Brain microvascular endothelial cell (primary cell): ENCODE measurements around the gene CHAC1.

Source experiments
- DNase-seq: peaks from one replicate; pipeline ENCODE4 v3.0.0-alpha.2; 2020
- H3K27ac ChIP-seq: fragments of 250-450 bp; sonication (Bioruptor Pico); 2 replicates; pipeline ENCODE4 v1.5.1; 2020; ENCODE audit warnings: mild to moderate bottlenecking, moderate library complexity
- H3K27me3 ChIP-seq: fragments of 250-450 bp; sonication (Bioruptor Pico); replicated peaks from 2 replicates; pipeline ENCODE4 v1.5.1; 2020; ENCODE audit warnings: mild to moderate bottlenecking
- H3K36me3 ChIP-seq: fragments of 250-450 bp; sonication (Bioruptor Pico); replicated peaks from 2 replicates; pipeline ENCODE4 v1.5.1; 2020; ENCODE audit warnings: mild to moderate bottlenecking
- H3K4me3 ChIP-seq: 2 replicates; pipeline ENCODE4 v1.5.1; 2011; ENCODE audit warnings: low read depth, mild to moderate bottlenecking, control low read depth, low read length, moderate library complexity
- in situ Hi-C: cut with HindIII; loops from 2 replicates; pipeline ENCODE4 v1.10.0; 2017; ENCODE audit warnings: low sequenced_read_pairs, low pct_ligation_motif_present
- TF ChIP-seq, protein P1 (sequence below): IDR thresholded peaks from 2 replicates; pipeline ENCODE4 v1.5.1; 2011; ENCODE audit warnings: low read depth, mild to moderate bottlenecking, moderate library complexity, low read length, control low read depth, inconsistent platforms; ENCODE audit errors: missing control alignments

Gene CHAC1

DNA sequence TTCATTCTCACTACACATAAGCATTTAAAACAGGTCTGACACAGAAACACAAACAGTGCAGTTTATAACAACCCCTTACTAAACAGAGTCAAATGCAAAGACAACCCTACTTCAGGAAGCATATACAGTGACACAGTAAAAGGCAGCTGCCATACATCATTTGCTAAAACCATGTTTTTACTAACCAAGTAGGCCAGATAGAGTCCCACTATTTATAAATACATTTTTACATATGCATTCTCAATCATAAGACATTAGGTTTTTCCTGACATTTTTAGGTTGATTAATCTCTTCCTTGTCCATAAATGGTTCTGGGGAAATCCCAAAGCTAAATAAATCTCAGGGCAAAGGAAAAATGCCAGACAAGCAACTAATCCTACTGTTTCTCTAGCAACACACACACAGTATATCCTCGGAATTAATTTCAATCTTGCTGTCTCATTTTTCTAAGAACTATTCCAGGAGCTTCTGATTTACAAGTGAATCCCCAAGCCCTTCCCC is 39.0 kb downstream of the CHAC1 start:
- Histone ChIP-seq H3K27me3 (no peaks in the 10 kb centered on the region), H3K4me3 (no peak overlapping the region), H3K36me3 (peaks cover 40% of the 10 kb centered on the region), H3K27ac (no peak overlapping the region)
- TF ChIP-seq, protein P1, sequence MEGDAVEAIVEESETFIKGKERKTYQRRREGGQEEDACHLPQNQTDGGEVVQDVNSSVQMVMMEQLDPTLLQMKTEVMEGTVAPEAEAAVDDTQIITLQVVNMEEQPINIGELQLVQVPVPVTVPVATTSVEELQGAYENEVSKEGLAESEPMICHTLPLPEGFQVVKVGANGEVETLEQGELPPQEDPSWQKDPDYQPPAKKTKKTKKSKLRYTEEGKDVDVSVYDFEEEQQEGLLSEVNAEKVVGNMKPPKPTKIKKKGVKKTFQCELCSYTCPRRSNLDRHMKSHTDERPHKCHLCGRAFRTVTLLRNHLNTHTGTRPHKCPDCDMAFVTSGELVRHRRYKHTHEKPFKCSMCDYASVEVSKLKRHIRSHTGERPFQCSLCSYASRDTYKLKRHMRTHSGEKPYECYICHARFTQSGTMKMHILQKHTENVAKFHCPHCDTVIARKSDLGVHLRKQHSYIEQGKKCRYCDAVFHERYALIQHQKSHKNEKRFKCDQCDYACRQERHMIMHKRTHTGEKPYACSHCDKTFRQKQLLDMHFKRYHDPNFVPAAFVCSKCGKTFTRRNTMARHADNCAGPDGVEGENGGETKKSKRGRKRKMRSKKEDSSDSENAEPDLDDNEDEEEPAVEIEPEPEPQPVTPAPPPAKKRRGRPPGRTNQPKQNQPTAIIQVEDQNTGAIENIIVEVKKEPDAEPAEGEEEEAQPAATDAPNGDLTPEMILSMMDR: no peak
- in situ Hi-C loops: no loop called here
- no peak for DNase-seq

DNA sequence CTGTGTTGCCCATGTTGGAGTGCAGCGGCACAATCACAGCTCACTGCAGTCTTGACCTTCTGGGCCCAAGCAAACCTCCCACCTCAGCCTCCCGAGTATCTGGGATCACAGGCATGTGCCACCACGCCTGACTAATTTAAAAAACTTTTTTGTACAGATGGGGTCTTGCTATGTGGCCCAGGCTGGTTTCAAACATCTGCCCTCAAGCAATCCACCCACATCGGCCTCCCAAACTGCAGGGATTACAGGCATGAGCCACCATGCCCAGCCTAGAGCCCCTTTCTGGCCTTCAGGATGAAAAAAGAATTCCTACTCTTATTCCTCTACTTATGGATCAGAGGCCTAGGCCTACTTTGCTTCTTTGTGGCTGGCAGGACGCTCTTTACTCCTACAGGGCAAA is 39.6 kb downstream of the CHAC1 start:
- Histone ChIP-seq H3K27ac (no peak overlapping the region), H3K27me3 (no peaks in the 10 kb centered on the region), H3K4me3 (no peak overlapping the region), H3K36me3 (peaks cover 35% of the 10 kb centered on the region)
- TF ChIP-seq, protein P1: no peak
- in situ Hi-C loops: no loop called here
- no peak for DNase-seq

DNA sequence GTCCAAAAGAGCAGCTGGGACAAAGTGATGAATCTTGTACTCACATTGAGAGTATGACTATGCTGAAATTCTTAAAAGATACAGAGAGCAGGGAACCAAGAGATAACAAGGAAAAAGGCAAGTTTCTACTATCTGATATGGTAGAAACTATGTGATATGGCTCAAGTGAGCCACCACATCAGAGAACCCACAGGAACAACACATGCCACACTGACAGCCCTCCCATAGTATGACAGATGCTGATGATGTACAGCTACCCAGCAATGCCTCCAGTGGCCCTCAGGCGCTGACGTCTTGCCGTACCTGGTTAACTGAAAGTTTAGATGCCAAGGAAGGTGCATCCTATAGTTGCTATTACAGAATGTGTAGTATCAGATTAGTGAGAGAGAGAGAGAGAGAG is 42.4 kb downstream of the CHAC1 start:
- no peak for DNase-seq
- in situ Hi-C loops: no loop called here
- Histone ChIP-seq H3K27ac (no peak overlapping the region), H3K4me3 (no peak overlapping the region), H3K27me3 (no peaks in the 10 kb centered on the region), H3K36me3 (peaks cover 25% of the 10 kb centered on the region)
- TF ChIP-seq, protein P1: no peak

DNA sequence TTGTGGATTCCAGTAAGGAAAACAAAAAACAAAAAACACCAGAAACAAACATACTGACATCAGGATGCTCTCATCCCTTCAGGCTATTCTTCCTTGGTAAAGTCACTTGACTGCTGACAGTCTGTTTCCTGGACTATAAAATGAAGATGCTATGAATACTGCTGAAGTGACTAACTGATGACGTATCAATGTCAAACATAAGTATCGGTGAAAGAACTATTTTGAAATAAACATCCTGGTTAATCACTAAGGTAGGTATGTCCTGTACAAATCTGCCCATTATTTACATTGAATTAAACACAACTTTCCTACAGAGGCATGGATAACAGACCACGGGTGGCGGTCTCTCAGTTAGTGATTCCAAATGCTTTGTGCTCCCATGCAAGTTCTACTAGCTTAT is 45.9 kb downstream of the CHAC1 start:
- peaks cover 30% of the 10 kb centered on the region for H3K36me3 ChIP-seq
- H3K27ac ChIP-seq: peak overlapping the region; percentile 8
- no peak overlapping the region for H3K4me3 ChIP-seq
- TF ChIP-seq, protein P1: no peak
- no peak for DNase-seq
- in situ Hi-C loops: no loop called here
- H3K27me3 ChIP-seq: no peaks in the 10 kb centered on the region

DNA sequence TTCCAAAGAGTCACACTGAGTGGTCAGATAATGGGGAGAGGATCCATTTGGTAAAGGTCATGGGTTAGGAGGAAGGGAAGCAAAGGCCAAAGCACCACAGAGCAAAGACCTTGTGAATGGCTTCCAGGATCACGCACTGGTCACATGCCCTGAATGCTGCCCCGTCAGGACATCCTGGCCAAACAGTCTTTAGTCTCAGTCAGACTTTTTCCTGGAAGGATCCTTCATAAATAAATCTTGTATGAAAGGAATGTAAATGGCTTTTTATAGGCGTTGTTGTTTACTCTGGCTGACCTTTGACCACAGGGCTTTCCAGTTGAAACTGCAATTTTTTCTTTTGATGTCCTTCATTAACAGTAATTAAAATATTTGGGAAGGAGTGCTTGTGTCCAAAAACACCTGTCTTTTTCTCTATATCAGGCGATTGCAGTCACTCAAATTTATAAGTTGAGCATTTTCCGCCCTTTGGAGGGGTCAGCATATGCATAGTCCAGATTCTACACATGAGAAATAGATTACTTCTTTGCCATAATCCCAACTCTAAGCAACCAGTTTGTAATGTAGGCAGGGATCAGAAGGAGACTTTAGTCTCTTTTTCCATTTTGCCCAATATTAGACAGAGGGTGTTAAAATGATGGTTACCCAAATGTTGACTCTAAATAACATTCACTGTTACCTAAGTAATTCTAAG is 48.4 kb downstream of the CHAC1 start:
- in situ Hi-C loops: loop anchor here (25.0 kb wide), 1 partner anchor 89 kb away; no protein-coding TSS in a partner anchor
- DNase-seq: no peak
- H3K27me3 ChIP-seq: no peaks in the 10 kb centered on the region
- TF ChIP-seq, protein P1: no peak
- H3K36me3 ChIP-seq: peaks cover 28% of the 10 kb centered on the region
- H3K4me3 ChIP-seq: no peak overlapping the region
- no peak overlapping the region for H3K27ac ChIP-seq
